ENCODE measurements around the gene KLK2. TPM values are rescaled to one million over a fixed set of nuclear protein-coding genes. Genes with fewer than 3 reads are reported as not detected.

KLK2 gene
- polyA plus RNA-seq, 1 donor from 2014 or later: not detected

GRCh38 chr19:50858886-50859285, 14.4 kb upstream of the KLK2 start:
- Histone ChIP-seq H3K27me3 (ENCODE audit: insufficient read depth, low read depth, low read length) (no peaks in the 10 kb centered on the region), H3K9ac (ENCODE audit: low read length) (no peak overlapping the region), H3F3A (ENCODE audit: insufficient read depth, low read length, poor library complexity, severe bottlenecking) (no peaks in the 10 kb centered on the region), H3K27ac (ENCODE audit: low read length) (no peak overlapping the region), H3K4me2 (ENCODE audit: low read length) (no peak overlapping the region), H3K4me3 (ENCODE audit: low read length) (no peak overlapping the region), H3K36me3 (ENCODE audit: insufficient read depth, low read length) (no peaks in the 10 kb centered on the region), H4K20me1 (ENCODE audit: insufficient read depth) (no peaks in the 10 kb centered on the region), H3K9me3 (ENCODE audit: low read length) (no peaks in the 10 kb centered on the region), H3K79me2 (replicated peaks; ENCODE audit: insufficient read depth, low read length) (no peaks in the 10 kb centered on the region), H2AFZ (ENCODE audit: low read depth, low read length) (no peak overlapping the region), H3K9me2 (ENCODE audit: insufficient read depth, low read length) (no peaks in the 10 kb centered on the region)
- TF ChIP-seq RAD21 (conservative IDR thresholded peaks at IDR 0.05) (no peak), EP300 (conservative IDR thresholded peaks at IDR 0.05; ENCODE audit: poor library complexity, severe bottlenecking) (no peak)

GRCh38 chr19:50859849-50860248, 13.4 kb upstream of the KLK2 start:
- H3K9me2 ChIP-seq (ENCODE audit: insufficient read depth, low read length): no peaks in the 10 kb centered on the region
- H3K36me3 ChIP-seq (ENCODE audit: insufficient read depth, low read length): no peaks in the 10 kb centered on the region
- H3K27ac ChIP-seq (ENCODE audit: low read length): no peak overlapping the region
- H3K9me3 ChIP-seq (ENCODE audit: low read length): no peaks in the 10 kb centered on the region
- H3K27me3 ChIP-seq (ENCODE audit: insufficient read depth, low read depth, low read length): no peaks in the 10 kb centered on the region
- no peak overlapping the region for H2AFZ ChIP-seq (ENCODE audit: low read depth, low read length)
- H3F3A ChIP-seq (ENCODE audit: insufficient read depth, low read length, poor library complexity, severe bottlenecking): no peaks in the 10 kb centered on the region
- TF ChIP-seq EZH2 (IDR thresholded peaks at IDR 0.05; ENCODE audit: borderline replicate concordance, insufficient read depth, low read length, poor library complexity, severe bottlenecking) (no peak), RAD21 (conservative IDR thresholded peaks at IDR 0.05) (no peak), SMC3 (conservative IDR thresholded peaks at IDR 0.05; ENCODE audit: poor library complexity) (no peak), CTCF (IDR thresholded peaks at IDR 0.05; ENCODE audit: poor library complexity, severe bottlenecking) (no peak), POLR2AphosphoS5 (IDR thresholded peaks at IDR 0.05) (no peak), TAF1 (IDR thresholded peaks at IDR 0.05; ENCODE audit: low read depth) (no peak), REST (IDR thresholded peaks at IDR 0.05; ENCODE audit: borderline replicate concordance) (no peak), EP300 (conservative IDR thresholded peaks at IDR 0.05; ENCODE audit: poor library complexity, severe bottlenecking) (no peak), MXI1 (conservative IDR thresholded peaks at IDR 0.05; ENCODE audit: poor library complexity, severe bottlenecking) (no peak)
- no peak overlapping the region for H3K4me2 ChIP-seq (ENCODE audit: low read length)
- no peak overlapping the region for H3K4me3 ChIP-seq (ENCODE audit: low read length)
- no peaks in the 10 kb centered on the region for H4K20me1 ChIP-seq (ENCODE audit: insufficient read depth)
- no peaks in the 10 kb centered on the region for H3K79me2 ChIP-seq (replicated peaks; ENCODE audit: insufficient read depth, low read length)
- H3K9ac ChIP-seq (ENCODE audit: low read length): no peak overlapping the region

GRCh38 chr19:50861010-50861409, 12.2 kb upstream of the KLK2 start:
- Histone ChIP-seq H3K9me3 (ENCODE audit: low read length) (no peaks in the 10 kb centered on the region), H2AFZ (ENCODE audit: low read depth, low read length) (no peak overlapping the region), H4K20me1 (ENCODE audit: insufficient read depth) (no peaks in the 10 kb centered on the region), H3F3A (ENCODE audit: insufficient read depth, low read length, poor library complexity, severe bottlenecking) (no peaks in the 10 kb centered on the region), H3K27ac (ENCODE audit: low read length) (no peak overlapping the region), H3K79me2 (replicated peaks; ENCODE audit: insufficient read depth, low read length) (no peaks in the 10 kb centered on the region), H3K4me2 (ENCODE audit: low read length) (no peak overlapping the region), H3K36me3 (ENCODE audit: insufficient read depth, low read length) (no peaks in the 10 kb centered on the region), H3K9me2 (ENCODE audit: insufficient read depth, low read length) (no peaks in the 10 kb centered on the region), H3K9ac (ENCODE audit: low read length) (no peak overlapping the region), H3K27me3 (ENCODE audit: insufficient read depth, low read depth, low read length) (no peaks in the 10 kb centered on the region), H3K4me3 (ENCODE audit: low read length) (no peak overlapping the region)
- TF ChIP-seq EZH2 (IDR thresholded peaks at IDR 0.05; ENCODE audit: borderline replicate concordance, insufficient read depth, low read length, poor library complexity, severe bottlenecking): no peak
- no peak for TF ChIP-seq CTCF (IDR thresholded peaks at IDR 0.05; ENCODE audit: poor library complexity, severe bottlenecking)
- TF ChIP-seq TAF1 (IDR thresholded peaks at IDR 0.05; ENCODE audit: low read depth): no peak
- TF ChIP-seq MXI1 (conservative IDR thresholded peaks at IDR 0.05; ENCODE audit: poor library complexity, severe bottlenecking): no peak
- TF ChIP-seq POLR2AphosphoS5 (IDR thresholded peaks at IDR 0.05): no peak
- no peak for TF ChIP-seq REST (IDR thresholded peaks at IDR 0.05; ENCODE audit: borderline replicate concordance)
- TF ChIP-seq EP300 (conservative IDR thresholded peaks at IDR 0.05; ENCODE audit: poor library complexity, severe bottlenecking): no peak
- TF ChIP-seq RAD21 (conservative IDR thresholded peaks at IDR 0.05): no peak
- TF ChIP-seq SMC3 (conservative IDR thresholded peaks at IDR 0.05; ENCODE audit: poor library complexity): no peak

All from neural cell (in vitro differentiated cells).